ENCODE results near the gene RALGDS. TPM values are rescaled to one million over a fixed set of nuclear protein-coding genes. Genes with fewer than 3 reads are reported as not detected.
"Not testable (repeated sequence)": the region's sequence is repeated elsewhere in the genome, so short reads cannot be mapped to it uniquely, and the experiment has no call there.

The RALGDS gene
- total RNA-seq, 1 donor from 2014 or later, result 66.3 TPM

DNA sequence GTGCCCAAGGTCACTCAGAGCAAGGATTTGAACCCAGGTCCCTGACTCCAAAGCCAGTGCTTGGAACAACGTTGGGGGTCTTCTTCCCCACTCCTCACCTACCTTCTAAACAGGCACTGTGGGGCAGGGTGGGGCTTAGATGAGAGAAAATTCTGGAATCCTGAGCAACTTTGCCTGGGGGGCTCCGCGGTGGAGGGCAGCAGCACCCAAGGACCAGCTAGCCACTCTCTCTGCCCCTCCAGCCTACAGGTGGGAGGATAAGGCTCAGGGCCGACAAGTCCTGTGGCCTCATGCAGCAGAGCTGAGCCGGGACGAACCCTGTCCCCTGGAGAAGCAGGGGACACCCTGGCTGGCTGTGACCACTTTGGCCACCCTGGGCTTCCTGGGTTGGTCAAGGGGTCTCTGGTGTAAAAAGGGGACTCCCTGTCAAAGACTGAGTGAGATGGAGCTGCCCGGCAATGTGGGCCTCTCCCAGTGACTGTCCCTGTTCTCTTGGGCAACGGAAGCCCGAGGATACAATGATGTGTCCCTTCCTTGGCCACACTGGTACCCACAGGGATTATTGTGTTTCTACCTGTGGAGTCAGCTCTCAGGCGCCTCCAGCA, 32.8 kb downstream of the RALGDS start:
- Histone ChIP-seq H3K4me1 (no peaks in the 10 kb centered on the region), H3K4me3 (no peak overlapping the region), H3K27ac (no peak overlapping the region), H3K27me3 (no peaks in the 10 kb centered on the region), H3K9me3 (no peaks in the 10 kb centered on the region), H3K36me3 (no peaks in the 10 kb centered on the region)
- DNase-seq, result peak; percentile 52
- ATAC-seq, result no peak
- TF ChIP-seq, protein P1, sequence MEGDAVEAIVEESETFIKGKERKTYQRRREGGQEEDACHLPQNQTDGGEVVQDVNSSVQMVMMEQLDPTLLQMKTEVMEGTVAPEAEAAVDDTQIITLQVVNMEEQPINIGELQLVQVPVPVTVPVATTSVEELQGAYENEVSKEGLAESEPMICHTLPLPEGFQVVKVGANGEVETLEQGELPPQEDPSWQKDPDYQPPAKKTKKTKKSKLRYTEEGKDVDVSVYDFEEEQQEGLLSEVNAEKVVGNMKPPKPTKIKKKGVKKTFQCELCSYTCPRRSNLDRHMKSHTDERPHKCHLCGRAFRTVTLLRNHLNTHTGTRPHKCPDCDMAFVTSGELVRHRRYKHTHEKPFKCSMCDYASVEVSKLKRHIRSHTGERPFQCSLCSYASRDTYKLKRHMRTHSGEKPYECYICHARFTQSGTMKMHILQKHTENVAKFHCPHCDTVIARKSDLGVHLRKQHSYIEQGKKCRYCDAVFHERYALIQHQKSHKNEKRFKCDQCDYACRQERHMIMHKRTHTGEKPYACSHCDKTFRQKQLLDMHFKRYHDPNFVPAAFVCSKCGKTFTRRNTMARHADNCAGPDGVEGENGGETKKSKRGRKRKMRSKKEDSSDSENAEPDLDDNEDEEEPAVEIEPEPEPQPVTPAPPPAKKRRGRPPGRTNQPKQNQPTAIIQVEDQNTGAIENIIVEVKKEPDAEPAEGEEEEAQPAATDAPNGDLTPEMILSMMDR (IDR thresholded peaks at IDR 0.05), result no peak
- intact Hi-C loops (cut with DNase I), result no loop called here

- ATAC-seq (no peak), DNase-seq (peak; percentile 51)
- no peaks in the 10 kb centered on the region for H3K4me1 ChIP-seq
- no peak overlapping the region for H3K4me3 ChIP-seq
- H3K36me3 ChIP-seq, result no peaks in the 10 kb centered on the region
- no peaks in the 10 kb centered on the region for H3K9me3 ChIP-seq
- H3K27me3 ChIP-seq, result no peaks in the 10 kb centered on the region
- TF ChIP-seq, protein P1 (IDR thresholded peaks at IDR 0.05), result no peak
- intact Hi-C loops (cut with DNase I), result no loop called here
- no peak overlapping the region for H3K27ac ChIP-seq
These were observed 33.5 kb downstream of the RALGDS start for GRCh38 chr9:133087429-133088145.

- intact Hi-C loops (cut with DNase I), result no loop called here
- H3K9me3 ChIP-seq, result no peaks in the 10 kb centered on the region
- H3K27me3 ChIP-seq, result no peaks in the 10 kb centered on the region
- TF ChIP-seq, protein P1 (IDR thresholded peaks at IDR 0.05), result no peak
- H3K27ac ChIP-seq, result no peak overlapping the region
- DNase-seq (peak; percentile 59), ATAC-seq (no peak)
- H3K4me3 ChIP-seq, result no peak overlapping the region
- H3K4me1 ChIP-seq, result no peaks in the 10 kb centered on the region
- H3K36me3 ChIP-seq, result no peaks in the 10 kb centered on the region
These were observed 34.1 kb downstream of the RALGDS start for GRCh38 chr9:133086894-133087293.

DNA sequence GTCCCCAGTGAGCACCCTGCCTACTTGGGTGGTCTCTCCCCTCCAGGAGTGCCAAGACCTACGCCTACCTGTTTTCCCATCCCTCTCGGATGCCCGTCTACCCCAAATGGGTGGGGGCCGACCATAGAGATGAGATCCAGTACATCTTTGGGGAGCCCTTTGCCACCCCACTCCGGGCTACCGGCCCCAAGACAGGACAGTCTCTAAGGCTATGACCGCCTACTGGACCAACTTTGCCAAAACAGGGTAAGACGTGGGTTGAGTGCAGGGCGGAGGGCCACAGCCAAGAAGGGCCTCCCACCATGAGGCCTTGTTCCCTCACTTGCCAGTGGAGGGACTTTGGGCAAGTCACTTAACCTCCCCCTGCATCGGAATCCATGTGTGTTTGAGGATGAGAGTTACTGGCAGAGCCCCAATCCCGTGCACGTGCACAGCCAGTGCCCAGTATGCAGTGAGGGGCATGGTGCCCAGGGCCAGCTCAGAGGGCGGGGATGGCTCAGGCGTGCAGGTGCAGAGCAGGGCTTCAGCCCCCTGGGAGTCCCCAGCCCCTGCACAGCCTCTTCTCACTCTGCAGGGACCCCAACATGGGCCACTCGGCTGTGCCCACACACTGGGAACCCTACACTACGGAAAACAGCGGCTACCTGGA, 34.7 kb downstream of the RALGDS start:
- H3K27me3 ChIP-seq, H3K9me3 ChIP-seq, H3K4me1 ChIP-seq: not testable (repeated sequence)

DNA sequence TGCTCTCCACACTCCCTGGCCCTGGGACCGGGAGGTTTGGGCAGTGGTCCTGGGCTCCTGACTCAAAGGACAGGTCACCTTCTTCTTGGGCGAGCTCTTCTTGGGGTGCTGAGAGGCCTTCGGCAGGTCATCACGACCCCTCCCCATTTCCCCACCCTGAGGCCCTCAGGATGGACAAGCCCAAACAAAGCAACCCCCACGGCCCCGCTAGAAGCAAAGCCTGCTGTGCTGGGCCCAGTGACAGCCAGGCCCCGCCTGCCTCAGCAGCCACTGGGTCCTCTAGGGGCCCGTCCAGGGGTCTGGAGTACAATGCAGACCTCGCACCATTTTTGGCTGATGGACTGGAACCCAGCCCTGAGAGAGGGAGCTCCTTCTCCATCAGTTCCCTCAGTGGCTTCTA, 37.4 kb downstream of the RALGDS start:
- H3K4me1 ChIP-seq; H3K27me3 ChIP-seq; intact Hi-C loops (cut with DNase I); H3K27ac ChIP-seq; H3K36me3 ChIP-seq; H3K9me3 ChIP-seq; ATAC-seq; H3K4me3 ChIP-seq: not testable (repeated sequence)
- DNase-seq, result peak; percentile 46

More for the DNA sequence above, 34.7 kb downstream of the RALGDS start:
- H3K36me3 ChIP-seq; ATAC-seq; H3K27ac ChIP-seq; H3K4me3 ChIP-seq; intact Hi-C loops (cut with DNase I): not testable (repeated sequence)
- DNase-seq, result peak; percentile 37

DNA sequence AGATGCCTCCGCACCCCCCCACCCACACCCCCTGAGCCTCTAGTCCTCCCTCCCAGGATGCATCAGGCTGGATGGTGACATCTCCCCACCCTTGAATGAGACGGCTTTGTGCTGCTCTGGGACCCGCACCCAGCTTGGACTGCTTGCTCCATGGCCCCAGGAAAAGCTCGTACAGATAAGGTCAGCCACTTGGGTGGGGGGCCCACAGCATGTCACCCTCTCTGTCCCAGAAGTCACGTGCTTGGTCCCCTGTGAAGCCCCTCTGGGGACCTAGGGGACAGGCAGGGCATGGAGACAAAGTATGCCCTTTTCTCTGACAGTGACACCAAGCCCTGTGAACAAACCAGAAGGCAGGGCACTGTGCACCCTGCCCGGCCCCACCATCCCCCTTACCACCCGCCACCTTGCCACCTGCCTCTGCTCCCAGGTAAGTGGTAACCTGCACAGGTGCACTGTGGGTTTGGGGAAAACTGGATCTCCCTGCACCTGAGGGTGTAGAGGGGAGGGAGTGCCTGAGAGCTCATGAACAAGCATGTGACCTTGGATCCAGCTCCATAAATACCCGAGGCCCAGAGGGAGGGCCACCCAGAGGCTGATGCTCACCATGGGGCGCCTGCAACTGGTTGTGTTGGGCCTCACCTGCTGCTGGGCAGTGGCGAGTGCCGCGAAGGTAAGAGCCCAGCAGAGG, 38.9 kb downstream of the RALGDS start:
- ATAC-seq; H3K27ac ChIP-seq; DNase-seq; H3K9me3 ChIP-seq; H3K4me3 ChIP-seq; H3K36me3 ChIP-seq; H3K4me1 ChIP-seq; H3K27me3 ChIP-seq; intact Hi-C loops (cut with DNase I): not testable (repeated sequence)

GRCh38 chr9:133080786-133081779, 40.0 kb downstream of the RALGDS start:
- DNase-seq; H3K4me3 ChIP-seq; H3K4me1 ChIP-seq; H3K36me3 ChIP-seq; H3K9me3 ChIP-seq; H3K27ac ChIP-seq; intact Hi-C loops (cut with DNase I); H3K27me3 ChIP-seq: not testable (repeated sequence)
- peak; percentile 28 for ATAC-seq

Measured in upper lobe of right lung (tissue), 1 donor.